ENCODE results near the gene DOCK2. TPM values are rescaled to one million over a fixed set of nuclear protein-coding genes. Genes with fewer than 3 reads are reported as not detected.

DOCK2 gene
- total and polyA plus RNA-seq, 9 of the 15 experiments (the other 6 are each of a cell fraction or from before 2014, with no cell fraction given) = 4.5 to 42.6 (median 20.5) TPM

GRCh38 chr5:169763376-169764017 lies 126.4 kb downstream of the DOCK2 start:
- in situ Hi-C loops (cut with MboI) (no loop called here), intact Hi-C loops (cut with micrococcal nuclease) (no loop called here)
- FAIRE-seq = no peak
- peaks cover 0 to 7% of the 10 kb centered on the region in 2 experiments; a peak in 3 of 5 replicates for H3K4me1 ChIP-seq (replicated peaks in 1 of 2; ENCODE audit: control insufficient read depth in 2 of 2, insufficient read depth in 2 of 2, low read length in 2 of 2)
- no peaks in the 10 kb centered on the region for H3K9me1 ChIP-seq (ENCODE audit: control insufficient read depth, insufficient read depth, low read length)
- no peak for ATAC-seq
- no peaks in the 10 kb centered on the region for H3K79me2 ChIP-seq (ENCODE audit: control insufficient read depth, insufficient read depth, low read length)
- H3K4me3 ChIP-seq = no peak overlapping the region
- CTCF ChIA-PET (ENCODE audit: low intra/inter-chr PET ratio) = no interaction called here
- POLR2A ChIA-PET = no interaction called here
- 54% methylated on average over 8 of the region's 8 CpGs for WGBS (ENCODE audit: insufficient coverage, low coverage, missing lambda C conversion rate)
- H3K9ac ChIP-seq (ENCODE audit: insufficient read depth in 1 of 2, low read depth in 2 of 2, low read length in 2 of 2) = no peak overlapping the region
- no peaks in the 10 kb centered on the region; the same call in 1 of the 2 replicates for H4K20me1 ChIP-seq (replicated peaks; ENCODE audit: control insufficient read depth, insufficient read depth, low read length)
- no peak for DNase-seq (ENCODE audit: extremely low read depth in 1 of 4, low spot score in 3 of 4)
- no peaks in the 10 kb centered on the region for H3K9me3 ChIP-seq (replicated peaks; ENCODE audit: control insufficient read depth, insufficient read depth, low read depth, low read length)
- H2AFZ ChIP-seq (ENCODE audit: low read depth, low read length) = no peak overlapping the region
- TF ChIP-seq MEF2D (tag; conservative IDR thresholded peaks at IDR 0.05; ENCODE audit: low read depth) (no peak), BRF1 (IDR thresholded peaks at IDR 0.05; ENCODE audit: borderline replicate concordance, extremely low read depth, insufficient read length) (no peak), BMI1 (IDR thresholded peaks at IDR 0.05; ENCODE audit: low read length) (no peak), ATF1 (CRISPR knock-in tag; IDR thresholded peaks at IDR 0.05) (no peak), ATF1 (tag; IDR thresholded peaks at IDR 0.05) (no peak), GATAD2A (IDR thresholded peaks at IDR 0.05) (no peak), PHB (CRISPR knock-in tag; IDR thresholded peaks at IDR 0.05) (no peak), TAF7 (tag; IDR thresholded peaks at IDR 0.05) (no peak), TEAD4 (IDR thresholded peaks at IDR 0.05; ENCODE audit: low read length) (no peak), TEAD4 (CRISPR knock-in tag; IDR thresholded peaks at IDR 0.05; ENCODE audit: borderline replicate concordance) (no peak), TBP (optimal IDR thresholded peaks at IDR 0.05; ENCODE audit: low read depth, low read length) (no peak), ILK (tag; IDR thresholded peaks at IDR 0.05; ENCODE audit: borderline replicate concordance, low read depth) (no peak)
- TF ChIP-seq, protein P1, sequence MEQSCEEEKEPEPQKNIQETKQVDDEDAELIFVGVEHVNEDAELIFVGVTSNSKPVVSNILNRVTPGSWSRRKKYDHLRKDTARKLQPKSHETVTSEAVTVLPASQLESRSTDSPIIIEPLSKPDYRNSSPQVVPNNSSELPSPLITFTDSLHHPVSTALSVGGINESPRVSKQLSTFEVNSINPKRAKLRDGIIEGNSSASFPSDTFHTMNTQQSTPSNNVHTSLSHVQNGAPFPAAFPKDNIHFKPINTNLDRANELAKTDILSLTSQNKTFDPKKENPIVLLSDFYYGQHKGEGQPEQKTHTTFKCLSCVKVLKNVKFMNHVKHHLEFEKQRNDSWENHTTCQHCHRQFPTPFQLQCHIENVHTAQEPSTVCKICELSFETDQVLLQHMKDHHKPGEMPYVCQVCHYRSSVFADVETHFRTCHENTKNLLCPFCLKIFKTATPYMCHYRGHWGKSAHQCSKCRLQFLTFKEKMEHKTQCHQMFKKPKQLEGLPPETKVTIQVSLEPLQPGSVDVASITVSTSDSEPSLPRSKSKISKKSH (CRISPR knock-in tag; IDR thresholded peaks at IDR 0.05) = no peak
- TF ChIP-seq, protein P2, sequence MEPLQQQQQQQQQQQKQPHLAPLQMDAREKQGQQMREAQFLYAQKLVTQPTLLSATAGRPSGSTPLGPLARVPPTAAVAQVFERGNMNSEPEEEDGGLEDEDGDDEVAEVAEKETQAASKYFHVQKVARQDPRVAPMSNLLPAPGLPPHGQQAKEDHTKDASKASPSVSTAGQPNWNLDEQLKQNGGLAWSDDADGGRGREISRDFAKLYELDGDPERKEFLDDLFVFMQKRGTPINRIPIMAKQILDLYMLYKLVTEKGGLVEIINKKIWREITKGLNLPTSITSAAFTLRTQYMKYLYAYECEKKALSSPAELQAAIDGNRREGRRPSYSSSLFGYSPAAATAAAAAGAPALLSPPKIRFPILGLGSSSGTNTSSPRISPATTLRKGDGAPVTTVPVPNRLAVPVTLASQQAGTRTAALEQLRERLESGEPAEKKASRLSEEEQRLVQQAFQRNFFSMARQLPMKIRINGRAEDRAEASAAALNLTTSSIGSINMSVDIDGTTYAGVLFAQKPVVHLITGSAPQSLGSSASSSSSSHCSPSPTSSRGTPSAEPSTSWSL (CRISPR knock-in tag; IDR thresholded peaks at IDR 0.05; ENCODE audit: borderline replicate concordance) = no peak
- TF ChIP-seq, protein P3, sequence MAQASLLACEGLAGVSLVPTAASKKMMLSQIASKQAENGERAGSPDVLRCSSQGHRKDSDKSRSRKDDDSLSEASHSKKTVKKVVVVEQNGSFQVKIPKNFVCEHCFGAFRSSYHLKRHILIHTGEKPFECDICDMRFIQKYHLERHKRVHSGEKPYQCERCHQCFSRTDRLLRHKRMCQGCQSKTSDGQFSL (CRISPR knock-in tag; IDR thresholded peaks at IDR 0.05) = no peak
- TF ChIP-seq, protein P3 (tag; IDR thresholded peaks at IDR 0.05) = no peak
- no peaks in the 10 kb centered on the region for H3K27me3 ChIP-seq (ENCODE audit: control insufficient read depth in 2 of 2, insufficient read depth in 2 of 2, low read length in 2 of 2)
- no peaks in the 10 kb centered on the region for H3K36me3 ChIP-seq (ENCODE audit: control insufficient read depth, insufficient read depth, low read length)
- H3K27ac ChIP-seq (ENCODE audit: extremely low read depth, low read depth, low read length) = no peak overlapping the region
- no TSS peak for BruUV-seq (replicated peaks)
- no peak overlapping the region for H3K4me2 ChIP-seq (ENCODE audit: insufficient read depth, low read length)

Measured in K562 (cell line).